Activated gamma-delta T cell treated with Interleukin-2 at 50 U/mL for 16 hours (primary cell): ENCODE results near the gene GDF7.

Experiments used
- DNase-seq: peaks from one replicate; pipeline ENCODE4 v3.0.0-alpha.2; 2020

The GDF7 gene

DNA sequence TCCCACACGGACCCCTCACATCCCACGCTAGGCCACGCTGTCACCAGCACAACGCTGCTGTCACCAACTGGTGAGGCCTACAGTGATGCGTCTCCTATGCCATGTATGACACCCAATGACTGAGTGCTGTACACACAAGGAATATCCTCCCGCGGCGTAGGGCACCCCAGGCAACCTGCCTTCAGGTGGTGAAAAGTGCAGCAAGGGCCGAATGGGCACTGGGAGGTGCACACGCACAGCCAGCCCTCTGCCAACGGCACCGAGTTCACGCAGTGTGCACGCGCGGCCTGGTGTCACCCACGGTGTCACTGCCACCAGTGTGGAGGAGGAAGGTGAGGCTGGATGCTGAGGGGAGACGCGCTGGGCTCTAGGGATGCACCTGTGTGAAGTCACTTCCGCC lies 20.5 kb upstream of the GDF7 start:
- DNase-seq = no peak

DNA sequence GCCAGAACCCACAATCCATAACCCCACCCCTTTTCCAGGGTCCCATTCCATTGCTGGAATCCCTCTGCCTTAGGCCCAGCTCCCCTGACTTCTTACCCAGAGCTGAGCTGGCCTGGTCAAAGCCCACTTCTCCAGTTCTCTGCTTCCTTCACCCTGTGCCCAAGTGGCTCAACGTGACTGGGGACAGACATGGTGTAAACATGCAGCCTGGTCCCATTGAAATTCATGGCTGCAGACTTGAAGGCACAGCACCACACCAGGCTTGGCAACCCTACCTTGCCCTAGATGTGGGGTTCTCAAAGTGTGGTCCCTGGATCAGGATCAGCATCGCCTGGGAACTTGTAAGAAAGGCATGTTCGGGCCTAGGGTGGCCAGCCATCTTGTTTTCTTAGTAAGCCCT lies 19.7 kb upstream of the GDF7 start:
- DNase-seq = no peak

DNA sequence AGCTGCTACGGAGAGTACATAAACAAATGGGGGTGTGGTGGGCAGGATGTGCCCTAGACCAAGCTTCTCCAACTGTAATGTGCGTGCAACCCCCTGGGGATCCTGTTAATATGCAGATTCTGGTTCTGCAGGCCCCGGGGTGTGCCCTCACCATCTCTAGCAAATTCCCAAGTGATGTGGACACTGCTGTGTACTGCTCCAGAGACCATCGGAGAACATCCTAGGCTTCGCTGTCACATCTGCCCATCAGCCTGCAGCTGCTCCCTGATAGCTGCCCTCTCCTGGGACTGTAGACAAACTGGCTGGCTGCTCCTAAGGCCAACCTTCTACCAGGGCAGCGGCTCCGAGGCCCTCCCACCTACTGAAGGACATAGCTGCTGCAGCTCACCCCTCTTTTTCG lies 19.2 kb upstream of the GDF7 start:
- DNase-seq = no peak

DNA sequence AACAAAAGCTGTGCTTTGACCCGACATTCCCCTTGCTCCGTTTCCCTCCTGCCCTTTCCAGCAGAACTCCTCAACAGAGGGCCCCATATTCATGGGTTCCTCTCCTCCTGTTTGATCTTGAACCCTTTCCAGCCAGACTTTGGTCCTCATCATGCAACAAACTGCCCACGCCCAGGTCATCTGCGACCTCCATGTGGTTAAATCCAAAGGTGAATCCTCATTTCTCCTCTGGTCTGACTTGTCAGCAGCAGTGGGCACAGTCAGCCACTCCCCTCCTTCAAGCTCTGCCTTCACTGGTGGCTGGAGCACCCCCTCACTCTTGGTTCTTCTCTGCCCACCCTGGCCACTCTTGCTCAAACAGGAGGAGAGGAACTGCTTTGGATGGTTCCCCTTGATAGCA lies 18.7 kb upstream of the GDF7 start:
- no peak for DNase-seq

DNA sequence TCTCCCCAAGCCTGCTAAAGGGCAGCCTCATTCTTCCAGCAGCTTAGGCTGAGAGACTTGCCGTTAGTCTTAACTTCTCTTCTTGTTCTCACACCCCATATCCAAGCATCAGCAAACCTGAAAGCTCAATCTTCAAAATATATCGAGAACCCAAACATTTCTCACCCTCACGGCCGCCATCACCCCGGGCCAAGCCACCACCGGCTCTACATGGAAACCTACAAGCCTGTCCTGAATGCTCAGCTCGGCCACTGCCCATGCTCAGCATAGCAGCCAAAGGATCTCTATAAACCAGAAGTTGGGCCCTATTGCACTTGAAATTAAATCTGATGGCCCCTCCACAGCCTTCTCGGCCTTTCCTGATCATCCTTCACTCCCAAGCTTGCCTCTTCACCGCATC lies 18.1 kb upstream of the GDF7 start:
- no peak for DNase-seq

DNA sequence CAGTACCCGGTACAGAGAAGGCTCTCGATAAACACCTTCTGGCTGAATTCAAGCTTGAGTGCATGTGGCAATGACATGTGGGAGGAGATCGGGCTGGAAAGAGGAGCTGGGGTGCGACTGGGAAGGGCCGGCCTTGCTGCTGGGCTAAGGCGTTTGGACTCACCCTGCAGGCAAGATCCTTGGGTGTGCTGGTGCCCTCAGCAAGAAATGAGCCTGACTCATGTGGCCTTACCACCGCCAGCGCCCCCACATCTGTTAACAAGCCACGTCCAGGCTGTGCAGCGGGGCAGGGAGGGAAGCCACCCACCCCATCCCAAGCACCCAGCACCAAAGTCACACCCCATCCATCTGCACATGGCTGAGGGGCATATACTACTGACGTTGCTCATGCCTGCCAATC lies 17.4 kb upstream of the GDF7 start:
- DNase-seq = no peak

DNA sequence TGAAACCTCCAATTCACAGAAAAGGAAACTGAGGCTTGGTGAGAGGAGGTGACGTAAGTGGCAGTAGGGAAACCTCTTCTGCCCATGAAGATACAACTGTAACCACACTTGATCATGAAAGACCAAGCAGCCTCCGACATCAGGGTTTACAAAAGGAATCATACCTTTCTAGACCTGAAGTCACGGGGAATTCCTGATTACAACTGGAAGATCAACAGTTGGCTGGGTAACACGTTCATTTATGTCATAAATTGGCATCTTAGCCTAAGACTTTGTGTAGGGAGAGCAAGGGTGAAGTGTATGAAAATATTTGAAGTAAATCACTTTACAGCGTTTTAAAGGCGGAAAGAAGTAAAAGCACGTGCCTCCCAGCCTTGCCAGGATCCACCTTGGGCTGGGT lies 17.0 kb upstream of the GDF7 start:
- no peak for DNase-seq

DNA sequence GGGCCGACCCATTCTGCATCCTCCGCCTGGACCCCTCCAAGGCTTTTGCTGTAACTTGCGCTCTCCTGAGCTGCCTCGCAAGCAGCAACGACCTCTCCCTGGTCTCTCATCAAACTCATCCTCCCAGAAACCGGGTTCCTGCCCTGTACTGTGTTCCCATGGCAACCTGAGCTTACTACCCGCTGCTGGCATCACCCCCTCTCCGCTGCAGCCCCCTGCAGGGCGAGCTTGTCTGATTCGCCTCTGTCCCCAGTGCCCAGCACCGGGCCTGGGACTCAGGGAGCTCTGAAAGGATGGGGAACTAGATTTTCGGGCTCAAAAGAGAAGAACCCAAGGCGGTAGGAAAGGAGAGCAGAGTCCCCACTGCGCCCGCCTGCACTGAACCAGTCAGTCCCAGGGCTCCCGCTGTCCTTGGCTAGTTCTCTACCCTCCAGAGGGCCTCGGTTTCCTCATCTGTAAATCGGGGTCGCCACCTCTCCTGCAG lies 16.5 kb upstream of the GDF7 start:
- no peak for DNase-seq

DNA sequence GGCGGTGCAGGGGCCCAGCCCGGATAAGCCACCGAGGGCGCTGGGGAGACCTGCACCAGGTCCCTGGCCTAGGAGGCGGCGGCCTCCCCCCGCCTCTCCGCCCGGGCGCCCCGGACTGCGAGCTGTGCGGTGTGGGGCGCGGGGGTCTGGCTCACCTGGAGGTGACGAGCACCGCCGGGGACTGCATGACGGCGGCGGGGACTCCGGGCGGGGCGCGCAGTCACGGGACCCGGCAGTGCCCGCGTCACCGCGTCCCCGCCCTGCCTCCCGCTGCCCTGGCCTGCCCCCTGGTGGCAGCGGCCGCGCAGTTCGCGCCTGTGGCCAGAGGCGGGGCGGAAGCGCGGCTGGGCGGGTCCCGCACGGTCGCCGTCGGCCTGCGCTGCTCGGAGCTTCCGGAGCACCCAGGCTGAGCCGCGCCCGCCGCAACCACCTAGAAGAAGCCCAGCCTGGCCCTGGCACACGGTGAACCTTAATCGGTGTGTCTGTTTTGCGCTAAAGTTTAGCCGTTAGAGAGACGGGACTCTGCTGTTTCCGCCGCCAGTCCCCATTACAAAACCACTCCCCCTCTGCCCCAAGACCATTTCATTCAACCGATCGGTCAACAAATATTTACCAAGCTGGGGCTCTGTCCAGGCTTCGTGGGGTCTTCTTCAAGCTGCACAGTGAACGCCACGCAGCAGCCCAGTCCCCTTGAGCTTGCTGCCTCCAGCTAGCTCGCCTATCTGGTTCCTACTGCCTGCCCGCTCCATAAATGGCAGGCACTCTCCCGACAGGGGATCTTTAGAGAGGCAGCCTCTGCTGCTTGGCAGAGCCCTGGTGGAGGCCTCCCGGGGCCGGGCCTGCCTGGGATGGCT lies 15.8 kb upstream of the GDF7 start, which contains the start of gene HS1BP3:
HS1BP3 (minus strand) TSS at position 222 of the 854 bp plus-strand sequence; CDS start at position 187, 35 bp downstream.
- DNase-seq = peak; percentile 86

DNA sequence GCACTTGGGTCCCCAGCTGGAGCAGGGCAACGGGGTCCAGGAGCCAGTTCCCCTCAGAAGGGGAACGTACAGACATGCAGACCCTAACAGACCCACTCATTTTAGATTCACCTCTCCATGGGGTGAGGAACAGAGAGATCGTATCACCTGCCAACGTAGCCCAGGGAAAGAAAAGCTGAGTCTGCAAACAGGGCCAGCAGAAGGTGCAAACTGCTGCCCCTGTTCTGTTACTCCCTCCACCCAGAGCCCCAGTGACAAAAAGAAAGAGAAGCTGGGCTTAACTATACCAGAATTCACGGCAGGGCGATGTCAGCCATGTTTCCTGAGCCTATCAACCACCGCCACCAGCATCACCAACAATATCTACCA lies 15.2 kb upstream of the GDF7 start:
- no peak for DNase-seq

DNA sequence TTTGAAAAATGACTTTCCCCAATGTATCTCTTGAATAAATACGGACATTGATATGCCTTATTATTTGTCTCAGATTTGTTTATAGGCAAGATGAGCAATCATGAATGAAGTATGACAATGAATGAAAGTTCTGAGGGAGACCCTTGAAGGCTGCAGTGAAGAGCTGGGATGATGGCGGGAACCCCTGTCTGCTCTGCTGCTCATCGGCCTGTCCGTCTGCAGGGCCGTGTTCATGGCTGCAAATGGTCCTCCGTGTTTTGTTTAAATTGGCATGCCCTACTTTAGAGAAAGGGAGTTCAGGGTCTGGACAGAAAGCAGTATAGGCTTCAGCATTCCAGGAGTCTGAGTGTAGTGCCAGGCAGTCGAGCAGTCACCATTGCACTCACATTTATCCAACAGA lies 14.8 kb upstream of the GDF7 start:
- DNase-seq = no peak

DNA sequence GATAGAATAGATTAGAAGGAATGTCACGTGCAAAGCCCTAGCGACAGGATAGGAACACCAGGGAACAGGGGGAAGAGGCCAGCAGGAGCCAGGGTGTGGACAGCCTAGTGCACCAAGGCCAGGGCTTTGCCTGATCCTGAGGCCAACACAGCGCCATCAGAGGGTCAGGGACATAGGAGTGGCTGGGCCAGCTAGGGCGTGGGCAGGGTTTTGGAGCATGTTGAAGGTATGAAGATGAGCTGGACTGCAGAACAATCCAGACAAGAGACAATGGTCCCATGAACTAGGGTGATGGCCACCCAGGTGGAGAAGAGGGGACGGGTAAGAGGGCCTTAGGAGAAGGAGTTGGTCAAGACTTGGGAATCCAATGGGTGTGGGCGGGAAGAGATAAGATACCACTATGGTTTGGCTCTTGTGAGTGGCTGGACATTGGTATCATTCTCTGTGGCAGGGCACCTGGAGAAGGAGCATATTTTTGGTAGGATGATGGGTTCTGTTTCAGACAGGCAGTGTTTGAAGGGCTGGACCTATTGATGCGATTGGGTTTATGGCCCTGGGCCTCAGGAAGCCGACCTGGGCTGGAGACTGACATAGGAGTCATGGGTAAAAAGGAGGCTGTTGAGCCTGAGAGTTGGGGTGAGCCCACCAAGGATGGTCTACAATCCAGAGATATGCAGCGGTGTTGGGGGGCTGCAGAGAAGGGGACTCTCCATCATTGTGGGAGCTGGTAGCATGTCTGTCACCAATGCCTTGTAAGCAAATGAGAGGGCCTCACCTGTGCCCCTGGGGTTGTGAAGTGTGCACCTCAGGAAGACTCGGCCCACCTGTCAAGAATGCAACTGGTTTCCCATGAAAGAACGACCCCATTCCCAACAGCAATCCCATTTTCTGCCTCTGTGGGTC lies 14.0 kb upstream of the GDF7 start:
- no peak for DNase-seq

DNA sequence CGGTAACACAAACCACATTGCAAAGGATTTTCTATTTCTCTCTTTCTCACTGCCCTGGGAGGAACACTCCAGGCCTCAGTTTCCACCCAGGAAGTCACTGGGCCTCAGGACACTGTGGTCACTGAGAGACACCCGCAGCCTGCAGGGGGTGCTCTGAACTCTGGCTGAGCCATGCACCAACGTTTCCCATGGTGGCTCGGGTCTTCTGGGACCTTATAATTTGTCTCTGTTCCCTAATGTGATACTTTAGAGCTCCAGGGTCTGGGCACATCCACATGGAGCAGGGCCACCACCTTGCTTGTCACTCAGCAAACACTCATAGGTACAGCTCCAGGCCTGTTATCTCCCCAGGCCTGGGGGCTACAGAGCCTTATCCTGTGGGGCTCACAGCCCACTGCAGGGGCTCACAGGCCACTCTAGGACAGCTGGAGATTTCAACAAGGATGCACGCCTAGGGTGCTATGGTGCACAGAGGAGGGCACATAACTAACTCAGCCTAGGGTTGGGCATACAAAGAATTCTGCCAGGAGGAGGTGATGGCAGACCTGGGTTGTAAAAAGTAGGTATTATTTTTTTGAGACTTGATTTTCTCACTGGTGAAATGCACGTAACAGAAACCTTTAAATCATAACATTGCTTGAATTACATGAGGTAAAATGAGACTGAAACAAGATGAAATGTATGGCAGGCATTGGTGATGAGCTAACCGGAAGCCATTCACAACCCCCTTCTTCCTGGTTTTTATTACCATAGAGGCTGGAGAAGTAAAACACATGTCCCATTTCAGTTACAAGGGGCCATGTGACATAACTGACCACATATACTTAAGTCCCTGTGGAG lies 13.0 kb upstream of the GDF7 start:
- DNase-seq = no peak

DNA sequence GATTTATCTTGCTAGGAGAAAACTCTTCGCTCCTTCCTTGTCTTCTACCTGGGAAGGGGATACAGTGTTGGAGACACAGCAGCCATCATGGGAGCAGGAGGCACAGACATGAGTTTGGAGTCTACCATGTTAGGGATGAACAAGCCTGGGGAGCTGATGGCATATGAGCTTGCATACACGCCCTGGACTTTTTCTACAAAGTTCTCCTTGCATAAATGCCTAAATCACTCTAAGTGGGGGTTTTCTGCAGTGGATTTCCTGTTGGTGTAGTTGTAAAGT lies 12.5 kb upstream of the GDF7 start:
- DNase-seq = no peak

DNA sequence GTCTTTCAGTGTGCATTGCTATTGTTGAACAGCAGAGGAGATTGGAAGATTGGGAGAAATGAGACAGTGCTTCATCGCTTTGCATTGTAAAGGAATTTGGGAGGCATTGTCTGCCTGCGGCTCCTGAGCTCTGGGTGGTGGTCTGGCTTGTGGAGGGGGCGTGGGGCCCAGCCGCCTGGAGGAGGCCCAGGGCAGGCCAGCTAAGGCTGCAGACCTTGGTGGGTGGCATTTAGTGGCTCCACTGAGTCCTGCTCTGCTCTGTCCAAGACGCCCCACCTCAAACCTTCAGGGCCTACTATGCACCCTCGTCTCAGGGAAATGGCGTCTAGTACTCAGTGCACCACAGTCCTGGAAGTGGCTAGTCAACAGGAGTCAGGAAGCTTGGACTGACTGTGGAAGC lies 10.4 kb upstream of the GDF7 start:
- no peak for DNase-seq

DNA sequence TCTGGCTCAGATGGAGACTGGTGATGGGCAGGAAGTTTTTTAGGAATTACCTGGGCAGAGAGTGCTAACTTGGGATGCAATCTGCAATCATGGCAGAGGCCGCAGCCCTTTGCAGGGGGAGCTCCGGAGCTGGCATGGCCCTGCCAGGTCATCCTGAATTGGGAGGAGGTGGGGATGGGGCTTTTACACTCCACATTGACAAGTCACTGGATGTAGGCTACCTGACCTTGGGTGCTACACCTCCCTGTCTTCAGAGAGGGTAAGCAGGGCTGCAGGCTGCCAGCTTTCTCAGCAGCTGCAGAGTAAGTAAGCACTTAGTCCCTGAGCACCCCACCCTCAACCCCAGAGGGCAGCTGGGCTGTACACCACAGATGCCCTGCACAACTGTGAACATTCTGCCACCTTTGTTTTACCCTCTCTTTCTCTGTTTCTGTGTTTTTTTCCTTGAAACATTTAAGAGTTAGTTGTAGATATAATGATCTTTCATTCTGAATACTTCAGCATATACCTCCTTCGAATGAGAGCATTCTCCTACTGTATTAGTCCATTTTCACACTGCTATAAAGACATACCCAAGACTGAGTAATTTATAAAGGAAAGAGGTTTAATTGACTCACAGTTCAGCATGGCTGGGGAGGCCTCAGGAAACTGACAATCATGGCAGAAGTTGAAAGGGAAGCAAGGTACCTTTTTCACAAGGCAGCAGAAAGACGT lies 9.3 kb upstream of the GDF7 start:
- no peak for DNase-seq

DNA sequence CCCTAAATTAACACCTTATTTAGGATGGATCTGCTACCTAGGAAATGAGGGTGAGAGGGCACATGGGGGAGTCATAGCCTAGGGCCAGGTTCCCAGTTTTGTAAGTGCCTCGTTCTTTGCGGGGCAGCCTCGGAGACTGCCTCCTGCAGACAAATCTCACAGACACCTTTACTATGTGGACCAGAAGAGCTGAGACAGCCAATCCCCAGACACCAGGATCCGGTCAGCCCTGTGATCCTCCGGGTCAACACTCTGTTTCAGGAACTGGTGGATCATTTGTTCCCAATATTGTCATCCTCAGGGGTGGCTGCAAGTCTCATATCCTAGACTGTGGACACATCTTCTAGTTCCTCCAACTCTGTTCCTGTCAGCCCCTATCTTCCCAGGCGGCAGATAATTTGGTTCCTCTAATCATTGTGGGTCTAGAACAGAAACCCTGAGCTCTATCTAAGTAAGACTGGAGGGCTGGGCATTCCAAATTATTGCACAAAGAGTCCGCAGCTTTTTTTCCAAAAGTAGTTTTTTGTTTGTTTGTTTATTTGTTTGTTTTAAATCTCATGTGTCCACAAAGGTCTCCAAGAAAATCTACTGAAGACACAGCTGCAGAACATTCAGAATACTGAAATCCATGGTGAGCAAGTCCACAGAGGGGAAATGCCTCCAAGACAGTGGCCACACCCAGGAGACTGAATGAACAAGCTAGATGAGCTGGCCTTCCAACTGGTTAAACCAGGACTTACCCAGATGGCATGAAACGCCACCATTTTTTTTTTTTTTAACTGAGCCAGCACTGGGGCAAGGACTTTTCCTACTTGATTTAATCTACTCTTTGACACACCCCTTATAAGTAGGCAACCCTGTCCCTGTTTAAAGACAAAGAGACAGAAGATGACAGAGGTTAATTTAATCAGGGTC lies 6.2 kb upstream of the GDF7 start:
- DNase-seq = no peak

DNA sequence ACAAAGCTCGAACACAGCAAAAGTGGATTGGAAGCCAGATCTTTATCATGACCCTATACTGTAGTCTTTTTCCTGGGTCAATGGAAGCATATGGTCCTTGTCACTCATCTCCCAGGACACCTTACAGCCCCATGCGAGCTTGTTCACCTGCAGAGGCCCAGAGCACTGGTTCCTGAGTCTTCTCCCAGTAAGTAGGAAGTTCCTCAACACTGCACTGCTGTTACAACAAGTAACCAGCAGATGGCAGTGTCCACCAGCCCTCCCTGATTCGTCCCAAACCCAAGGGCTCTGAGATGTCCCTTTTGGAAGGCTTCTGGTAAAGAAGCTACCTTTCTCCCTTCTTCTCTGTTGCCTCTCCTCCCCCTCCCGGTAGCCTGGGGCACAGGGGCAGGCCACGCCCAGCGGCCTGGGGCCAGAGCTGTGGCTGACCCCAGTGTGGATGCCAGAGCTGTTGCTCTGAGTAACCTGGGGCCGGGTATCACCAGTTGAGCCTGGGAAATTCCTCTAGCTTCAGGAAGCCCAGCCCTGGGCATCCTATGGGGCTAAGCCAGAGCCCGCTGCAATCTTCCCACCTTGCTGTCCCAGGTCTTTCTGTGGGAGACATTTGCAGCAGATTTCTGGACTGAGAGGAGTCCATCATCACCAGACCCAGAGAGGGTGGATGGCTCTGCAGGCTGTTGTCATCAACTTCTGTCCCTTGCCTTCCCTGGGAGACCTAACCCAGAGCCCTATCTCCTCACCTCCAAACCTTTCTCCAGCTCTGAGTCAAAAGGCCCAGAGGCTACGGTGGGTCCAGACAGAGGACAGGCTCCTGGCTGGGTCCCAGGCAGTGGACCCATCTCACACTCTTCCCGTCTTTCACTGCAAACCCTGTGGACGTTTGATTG lies 5.3 kb upstream of the GDF7 start:
- peak; percentile 57 for DNase-seq

DNA sequence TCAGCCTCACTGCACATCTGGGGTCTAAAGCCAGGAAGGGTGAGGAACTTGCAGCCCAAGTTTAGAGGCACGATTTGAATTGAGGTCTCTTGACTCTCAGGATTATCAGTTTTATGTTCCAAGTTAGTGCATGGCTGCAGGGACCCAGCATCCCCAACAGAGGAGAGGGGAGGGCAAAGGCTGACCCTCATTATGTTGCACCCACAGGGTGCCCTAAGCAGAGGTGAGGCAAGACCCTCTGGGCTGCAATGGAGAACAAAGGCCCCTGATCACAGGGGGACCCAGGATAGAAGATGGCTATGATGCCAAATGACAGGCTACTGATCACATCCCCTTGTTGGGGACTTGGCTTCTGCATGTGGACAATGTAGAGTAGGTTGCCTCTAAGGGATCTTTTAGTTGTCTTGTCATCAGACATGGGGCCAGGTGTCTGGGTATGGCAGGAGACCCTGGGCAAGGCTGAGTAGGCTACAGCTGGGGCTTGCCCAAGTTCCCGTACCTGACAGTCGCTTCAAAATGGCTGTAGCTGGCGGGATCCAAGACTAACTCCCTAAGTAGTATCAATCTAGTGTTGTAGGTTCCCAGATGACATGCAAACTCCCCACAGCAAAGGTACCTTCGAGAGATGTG lies 4.5 kb upstream of the GDF7 start:
- no peak for DNase-seq
